ENCODE data around the gene ARSD.
"Not testable (repeated sequence)": the region's sequence is repeated elsewhere in the genome, so short reads cannot be mapped to it uniquely, and the experiment has no call there.

ARSD gene

DNA sequence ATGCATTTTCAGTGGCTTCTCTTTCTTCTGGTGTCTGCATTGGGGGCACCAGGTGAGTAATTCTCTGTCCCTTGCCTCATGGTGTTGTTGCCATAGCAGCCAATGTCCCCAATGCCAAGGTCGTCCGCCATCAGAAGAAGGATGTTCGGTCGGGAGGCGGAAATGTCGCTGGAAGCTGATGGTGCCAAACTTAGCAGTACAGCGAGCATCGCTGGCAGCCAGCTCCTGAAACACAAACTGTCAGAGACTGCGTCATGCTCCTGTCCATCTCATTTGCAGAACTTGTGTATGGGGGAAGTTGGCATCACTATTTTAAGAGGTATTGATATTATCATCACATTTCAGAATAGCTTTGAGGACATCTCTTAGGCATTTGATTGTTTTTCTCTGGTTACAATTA is 29.1 kb upstream of the ARSD start:
- H3K9me3 Mint-ChIP-seq: no peaks in the 10 kb centered on the region
- H3K27me3 Mint-ChIP-seq (ENCODE audit: low read depth): no peaks in the 10 kb centered on the region
- no peaks in the 10 kb centered on the region for H3K4me1 Mint-ChIP-seq (ENCODE audit: low read depth)
- H3K36me3 Mint-ChIP-seq (ENCODE audit: low read depth): no peaks in the 10 kb centered on the region
- no peak overlapping the region for H3K27ac Mint-ChIP-seq
- no peak overlapping the region for H3K4me3 Mint-ChIP-seq
- DNase-seq (ENCODE audit: low spot score): no peak

DNA sequence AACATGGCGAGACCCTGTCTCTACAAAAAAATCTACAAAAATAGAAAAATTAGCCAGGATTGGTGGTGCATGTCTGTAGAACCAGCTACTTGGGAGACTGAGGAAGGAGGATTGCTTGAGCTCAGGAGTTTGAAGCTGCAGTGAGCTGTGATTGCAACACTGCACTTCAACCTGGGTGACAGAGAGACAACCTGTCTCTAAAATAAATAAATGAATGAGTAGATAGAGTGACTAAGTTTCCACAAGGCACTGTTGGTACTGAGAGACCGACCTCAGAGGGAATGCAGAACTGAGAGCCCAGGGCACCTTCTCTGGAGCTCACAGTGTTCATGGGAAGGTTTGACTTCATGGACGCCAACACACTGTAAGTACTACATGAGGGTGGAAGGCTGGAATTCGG is 26.7 kb upstream of the ARSD start:
- H3K4me1 Mint-ChIP-seq (ENCODE audit: low read depth): no peaks in the 10 kb centered on the region
- H3K4me3 Mint-ChIP-seq: no peak overlapping the region
- no peaks in the 10 kb centered on the region for H3K27me3 Mint-ChIP-seq (ENCODE audit: low read depth)
- no peaks in the 10 kb centered on the region for H3K36me3 Mint-ChIP-seq (ENCODE audit: low read depth)
- no peak overlapping the region for H3K27ac Mint-ChIP-seq
- H3K9me3 Mint-ChIP-seq: no peaks in the 10 kb centered on the region
- DNase-seq (ENCODE audit: low spot score): no peak

DNA sequence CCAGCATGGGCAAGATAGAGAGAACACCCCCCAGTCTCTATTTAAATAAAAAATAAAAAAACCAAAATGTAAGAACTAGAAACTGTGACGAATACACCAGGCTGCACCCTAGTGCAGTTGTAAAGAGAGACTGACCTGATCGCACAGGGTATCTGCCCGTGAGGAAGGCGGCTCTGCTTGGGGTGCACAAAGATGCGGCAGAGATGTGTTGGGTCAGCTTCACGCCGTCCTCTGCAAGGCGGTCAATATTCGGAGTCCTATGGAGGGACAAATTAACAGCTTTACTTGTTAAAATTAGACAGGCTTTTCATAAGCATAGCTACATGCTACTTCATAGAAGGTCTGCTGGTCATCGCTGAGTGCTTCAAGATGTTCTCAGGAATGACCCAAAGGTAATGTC is 26.1 kb upstream of the ARSD start:
- Mint-ChIP-seq H3K36me3 (ENCODE audit: low read depth) (no peaks in the 10 kb centered on the region), H3K27me3 (ENCODE audit: low read depth) (no peaks in the 10 kb centered on the region), H3K27ac (no peak overlapping the region), H3K4me3 (no peak overlapping the region), H3K9me3 (no peaks in the 10 kb centered on the region), H3K4me1 (ENCODE audit: low read depth) (no peaks in the 10 kb centered on the region)
- no peak for DNase-seq (ENCODE audit: low spot score)

DNA sequence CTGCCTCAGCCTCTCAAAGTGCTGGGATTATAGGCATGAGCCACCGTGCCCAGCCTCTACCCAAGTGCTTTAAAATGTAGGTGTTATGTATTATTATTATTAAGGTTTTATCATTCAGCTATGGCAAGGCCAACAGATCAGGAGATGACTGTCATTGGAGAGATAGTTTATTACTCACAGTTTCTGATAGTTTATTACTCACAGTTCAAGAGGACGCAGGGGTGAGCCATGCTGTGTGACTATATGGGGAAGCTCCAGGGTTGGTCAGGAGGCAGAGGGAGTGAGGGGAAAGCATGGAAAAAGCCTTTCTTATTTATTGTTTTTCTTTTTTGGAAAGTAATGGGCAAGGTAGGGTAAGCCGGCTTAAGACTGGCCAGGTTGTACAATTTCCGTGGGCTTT is 25.4 kb upstream of the ARSD start:
- Mint-ChIP-seq H3K36me3 (ENCODE audit: low read depth) (no peaks in the 10 kb centered on the region), H3K9me3 (no peaks in the 10 kb centered on the region), H3K27ac (no peak overlapping the region), H3K27me3 (ENCODE audit: low read depth) (no peaks in the 10 kb centered on the region), H3K4me3 (no peak overlapping the region), H3K4me1 (ENCODE audit: low read depth) (no peaks in the 10 kb centered on the region)
- no peak for DNase-seq (ENCODE audit: low spot score)

DNA sequence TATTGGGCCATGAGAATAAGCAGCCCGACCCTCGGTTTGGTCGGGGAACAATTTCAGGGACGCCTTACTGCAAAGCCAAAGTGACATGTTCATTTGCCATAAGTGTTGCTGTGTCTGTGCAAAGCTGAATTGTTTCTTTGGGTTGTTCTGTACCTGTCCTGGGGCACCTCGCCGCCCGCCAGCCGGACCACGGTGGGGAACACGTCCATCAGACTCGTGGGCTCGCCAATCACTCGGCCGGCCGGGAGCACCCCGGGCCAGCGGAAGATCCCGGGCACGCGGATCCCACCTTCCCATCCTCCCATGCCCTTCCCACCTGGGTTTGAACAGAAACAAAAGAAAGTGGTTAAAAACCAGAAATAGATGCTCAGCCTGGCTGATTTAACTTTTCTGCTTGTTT is 8.8 kb upstream of the ARSD start:
- H3K36me3 Mint-ChIP-seq (ENCODE audit: low read depth): not testable (repeated sequence)

DNA sequence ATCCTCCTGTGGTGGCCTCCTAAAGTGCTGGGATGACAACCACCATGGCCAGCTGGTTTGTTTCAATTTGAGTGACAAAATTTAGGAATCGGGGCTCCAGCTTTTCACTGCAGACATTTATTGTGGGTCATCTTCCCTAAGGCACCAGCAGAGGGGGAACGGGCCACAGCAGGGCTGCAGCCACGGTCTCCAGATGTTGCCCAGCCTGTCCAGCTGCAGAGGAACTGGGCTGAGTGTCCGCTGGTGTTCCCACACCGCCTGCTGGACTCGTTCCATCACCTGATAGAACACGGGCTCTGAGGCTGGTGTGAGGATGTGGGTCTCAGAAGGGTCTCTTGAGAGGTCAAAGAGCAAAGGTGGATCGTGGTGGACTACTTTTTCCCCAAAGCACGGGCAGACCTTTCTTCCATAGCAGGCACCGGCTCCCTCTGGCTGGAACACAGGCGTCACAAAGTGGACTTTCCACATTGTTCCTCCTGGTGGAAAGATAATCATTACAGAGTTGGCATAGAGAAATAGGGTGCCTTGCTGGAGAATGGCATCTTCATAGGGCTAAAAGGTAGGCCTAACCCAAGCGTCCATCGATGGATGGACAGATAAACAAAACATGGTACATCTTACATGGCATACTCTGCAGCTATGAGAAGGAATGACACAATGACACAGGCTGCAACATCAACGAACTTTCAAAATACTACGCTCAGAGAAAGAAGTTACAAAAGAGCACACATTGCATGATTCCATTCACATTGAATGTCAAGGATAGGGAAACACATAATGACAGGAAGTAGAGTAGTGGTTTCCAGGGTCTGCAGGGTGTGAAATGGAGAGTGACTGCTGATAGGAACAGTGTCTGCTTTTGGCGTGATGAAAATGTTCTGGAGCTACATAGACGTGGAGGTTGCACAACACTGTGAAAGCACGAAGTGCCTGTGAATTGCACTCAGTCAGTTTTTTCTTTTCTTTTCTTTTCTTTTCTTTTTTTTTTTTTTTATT is 5.9 kb upstream of the ARSD start:
- Mint-ChIP-seq H3K27me3 (ENCODE audit: low read depth) (peaks cover 5% of the 10 kb centered on the region), H3K27ac (no peak overlapping the region), H3K9me3 (peaks cover 3% of the 10 kb centered on the region), H3K4me1 (ENCODE audit: low read depth) (peaks cover 4% of the 10 kb centered on the region), H3K36me3 (ENCODE audit: low read depth) (no peaks in the 10 kb centered on the region), H3K4me3 (no peak overlapping the region)
- DNase-seq (ENCODE audit: low spot score): no peak

More for the DNA sequence above, 8.8 kb upstream of the ARSD start:
- H3K9me3 Mint-ChIP-seq; H3K27ac Mint-ChIP-seq; H3K4me3 Mint-ChIP-seq; H3K27me3 Mint-ChIP-seq (ENCODE audit: low read depth); DNase-seq (ENCODE audit: low spot score); H3K4me1 Mint-ChIP-seq (ENCODE audit: low read depth): not testable (repeated sequence)

DNA sequence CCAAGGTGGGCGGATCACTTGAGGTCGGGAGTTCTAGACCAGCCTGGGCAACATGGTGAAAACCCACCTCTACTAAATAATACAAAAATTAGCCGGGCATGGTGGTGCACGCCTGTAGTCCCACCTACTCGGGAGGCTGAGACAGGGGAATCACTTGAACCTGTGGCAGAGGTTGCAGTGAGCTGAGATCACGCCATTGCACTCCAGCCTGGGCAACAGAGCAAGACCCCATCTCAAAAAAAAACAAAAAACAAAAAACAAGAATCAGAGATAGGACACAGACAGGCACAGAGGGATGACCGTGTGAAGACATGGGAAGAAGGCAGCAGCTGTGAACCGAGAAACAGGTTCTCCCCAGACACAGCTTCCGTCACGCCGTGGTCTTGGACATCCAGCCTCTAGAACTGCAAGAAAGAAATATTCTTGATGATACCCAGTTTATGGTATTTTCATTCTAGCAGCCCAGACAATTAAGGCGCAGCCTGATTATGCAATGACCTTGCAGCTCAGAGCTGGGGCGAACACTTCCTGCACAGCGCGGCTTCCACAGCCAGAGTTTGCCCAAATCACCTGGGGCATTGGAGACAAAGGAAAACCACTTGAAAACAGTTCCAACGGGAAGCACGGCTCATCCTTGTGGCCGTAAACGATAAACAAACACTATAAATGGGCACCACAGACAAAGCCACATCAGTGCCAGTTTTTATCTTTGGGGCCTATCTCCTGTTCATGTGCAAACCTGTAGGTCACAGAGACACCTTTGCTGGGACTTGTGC is 4.2 kb upstream of the ARSD start:
- Mint-ChIP-seq H3K27ac (no peak overlapping the region), H3K4me1 (ENCODE audit: low read depth) (peaks cover 4% of the 10 kb centered on the region), H3K36me3 (ENCODE audit: low read depth) (no peaks in the 10 kb centered on the region), H3K27me3 (ENCODE audit: low read depth) (peaks cover 5% of the 10 kb centered on the region), H3K9me3 (peaks cover 3% of the 10 kb centered on the region), H3K4me3 (no peak overlapping the region)
- DNase-seq (ENCODE audit: low spot score): no peak

DNA sequence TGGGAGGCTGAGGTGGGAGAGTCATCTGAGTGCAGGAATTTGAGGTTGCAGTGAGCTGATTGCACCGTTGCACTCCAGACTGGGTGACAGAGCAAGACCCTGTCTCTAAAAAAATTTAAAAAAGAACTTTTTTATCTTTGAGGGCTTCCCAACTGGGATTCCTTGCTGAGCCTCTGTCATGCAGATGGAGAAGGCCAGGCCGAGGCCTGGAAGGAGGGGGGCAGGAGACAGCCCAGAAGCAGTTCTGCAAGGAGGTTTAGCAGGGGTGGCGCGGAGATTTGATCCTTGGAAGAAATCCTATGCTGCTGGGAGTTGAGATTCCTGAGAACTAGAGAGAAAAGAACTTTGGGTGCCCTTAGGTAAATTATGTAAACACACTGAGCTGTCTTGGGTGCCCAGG is 2.5 kb upstream of the ARSD start:
- Mint-ChIP-seq H3K27ac (no peak overlapping the region), H3K4me3 (no peak overlapping the region), H3K27me3 (ENCODE audit: low read depth) (peaks cover 5% of the 10 kb centered on the region), H3K4me1 (ENCODE audit: low read depth) (peaks cover 4% of the 10 kb centered on the region), H3K9me3 (peaks cover 3% of the 10 kb centered on the region), H3K36me3 (ENCODE audit: low read depth) (no peaks in the 10 kb centered on the region)
- no peak for DNase-seq (ENCODE audit: low spot score)

DNA sequence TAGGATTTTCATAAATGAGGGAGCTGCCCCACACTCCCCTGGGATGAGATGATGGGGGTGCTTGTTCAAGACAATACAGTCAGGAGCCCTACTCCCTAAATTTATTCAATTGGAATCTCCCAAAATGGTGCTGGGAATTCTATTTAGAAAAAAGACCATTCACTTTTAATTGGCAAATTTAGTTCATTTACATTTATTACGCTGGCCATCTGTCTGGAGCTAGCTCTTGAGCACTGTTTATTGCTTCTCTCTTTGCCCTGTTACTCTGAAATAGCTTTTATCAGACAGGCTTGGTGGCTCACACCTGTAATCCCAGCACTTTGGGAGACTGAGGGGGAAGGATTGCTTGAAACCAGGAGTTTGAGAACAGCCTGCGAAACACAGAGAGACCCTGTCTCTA is 2.0 kb upstream of the ARSD start:
- peaks cover 5% of the 10 kb centered on the region for H3K27me3 Mint-ChIP-seq (ENCODE audit: low read depth)
- no peak overlapping the region for H3K27ac Mint-ChIP-seq
- no peak overlapping the region for H3K4me3 Mint-ChIP-seq

DNA sequence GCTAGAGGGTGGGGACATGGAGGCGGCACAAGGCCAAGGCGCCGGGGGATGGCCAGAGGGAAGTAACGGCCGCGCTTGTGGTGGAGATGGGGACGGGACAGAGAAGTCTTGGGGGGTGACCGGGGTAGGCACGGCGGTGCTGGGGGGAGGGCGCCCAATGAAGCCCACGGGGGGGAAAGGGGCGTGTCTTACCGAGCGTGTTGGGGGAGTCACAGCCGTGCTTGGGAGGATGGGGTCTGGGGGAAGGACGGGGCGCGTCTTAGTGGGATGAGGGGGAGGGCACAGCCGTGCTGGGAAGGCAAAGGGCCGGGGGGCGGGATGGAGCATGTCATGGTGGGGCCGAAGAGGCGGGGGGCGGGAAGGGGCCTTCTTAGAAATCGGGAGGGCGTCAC is 952 bp downstream of the ARSD start:
- Mint-ChIP-seq H3K36me3 (ENCODE audit: low read depth) (no peaks in the 10 kb centered on the region), H3K4me3 (peak overlapping the region; percentile 75), H3K27me3 (ENCODE audit: low read depth) (peaks cover 5% of the 10 kb centered on the region), H3K27ac (no peak overlapping the region), H3K9me3 (peaks cover 3% of the 10 kb centered on the region), H3K4me1 (ENCODE audit: low read depth) (peaks cover 4% of the 10 kb centered on the region)
- no peak for DNase-seq (ENCODE audit: low spot score)

More for the DNA sequence above, 2.0 kb upstream of the ARSD start:
- H3K4me1 Mint-ChIP-seq (ENCODE audit: low read depth): peaks cover 4% of the 10 kb centered on the region
- DNase-seq (ENCODE audit: low spot score): no peak
- peaks cover 3% of the 10 kb centered on the region for H3K9me3 Mint-ChIP-seq
- H3K36me3 Mint-ChIP-seq (ENCODE audit: low read depth): no peaks in the 10 kb centered on the region

DNA sequence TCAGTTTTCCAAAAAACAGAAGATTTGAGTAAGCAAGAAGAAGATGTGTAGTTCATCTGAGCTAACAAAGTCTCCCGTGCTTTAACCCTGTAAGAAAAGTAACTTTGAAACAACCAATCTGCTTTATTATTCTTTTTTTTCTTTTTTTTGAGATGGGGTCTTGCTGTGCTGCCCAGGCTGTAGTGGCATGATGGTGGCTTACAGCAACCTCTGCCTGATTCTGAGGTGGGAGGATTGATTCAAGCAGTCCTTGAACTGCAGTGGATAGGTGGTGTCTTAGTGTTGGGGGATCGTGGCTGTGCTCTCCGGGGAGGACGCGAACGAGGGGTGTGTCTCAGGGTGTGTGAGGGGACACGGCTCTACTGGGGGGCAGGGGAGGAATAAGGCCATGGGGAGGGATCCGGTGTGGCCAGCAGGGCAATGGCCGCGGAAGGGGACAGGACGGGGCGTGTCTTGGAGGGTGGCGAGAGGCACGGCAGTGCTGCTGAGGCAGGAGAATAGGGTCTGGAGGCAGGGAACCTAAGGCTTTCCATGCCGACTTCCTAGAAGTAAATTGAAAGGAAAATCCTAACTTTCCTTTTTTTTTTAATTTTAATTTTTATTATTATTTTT is 2.4 kb downstream of the ARSD start:
- Mint-ChIP-seq H3K27me3 (ENCODE audit: low read depth) (peaks cover 5% of the 10 kb centered on the region), H3K9me3 (peaks cover 3% of the 10 kb centered on the region), H3K36me3 (ENCODE audit: low read depth) (no peaks in the 10 kb centered on the region), H3K4me3 (peak overlapping the region; percentile 39), H3K4me1 (ENCODE audit: low read depth) (peaks cover 4% of the 10 kb centered on the region), H3K27ac (no peak overlapping the region)
- DNase-seq (ENCODE audit: low spot score): no peak

DNA sequence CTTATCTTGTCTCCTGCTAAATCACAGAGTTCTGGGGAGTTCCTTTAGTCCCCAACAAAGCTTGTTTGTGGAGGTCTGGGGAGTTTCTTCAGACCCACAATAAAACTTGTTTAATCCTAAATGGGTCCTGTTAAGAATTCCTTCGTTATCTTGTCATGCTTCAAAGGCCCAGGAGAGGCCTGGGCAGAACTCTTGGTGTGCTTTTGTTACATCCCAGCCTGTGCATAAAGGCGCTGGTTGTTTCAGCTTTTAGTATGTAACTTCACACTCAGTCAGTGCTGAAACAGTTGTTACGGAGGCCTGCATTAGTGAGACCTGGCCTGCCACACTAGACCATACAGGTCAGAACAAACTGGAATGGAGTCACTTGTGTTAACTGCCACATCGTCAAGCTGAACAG is 2.9 kb downstream of the ARSD start:
- not testable (repeated sequence) for H3K4me3 Mint-ChIP-seq; H3K4me1 Mint-ChIP-seq (ENCODE audit: low read depth); DNase-seq (ENCODE audit: low spot score); H3K27ac Mint-ChIP-seq; H3K27me3 Mint-ChIP-seq (ENCODE audit: low read depth); H3K9me3 Mint-ChIP-seq; H3K36me3 Mint-ChIP-seq (ENCODE audit: low read depth)

DNA sequence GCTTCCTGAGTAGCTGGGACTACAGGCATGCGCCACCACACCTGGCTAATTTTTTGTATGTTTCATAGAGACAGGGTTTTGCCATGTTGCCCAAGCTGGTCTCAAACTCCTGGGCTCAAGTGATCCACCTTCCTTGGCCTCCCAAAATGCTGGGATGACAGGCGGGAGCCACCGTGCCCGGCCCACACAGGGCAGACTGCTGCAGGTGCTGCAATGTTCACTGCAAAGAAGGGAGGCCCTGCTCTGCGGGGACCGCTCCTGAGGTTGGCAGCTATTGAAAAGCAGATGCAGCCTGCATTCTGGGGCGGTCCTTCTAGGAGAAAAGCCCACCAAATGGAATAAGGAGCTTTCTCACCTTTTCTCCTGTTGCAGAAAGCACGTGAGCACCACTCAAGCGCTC is 5.0 kb downstream of the ARSD start:
- no peaks in the 10 kb centered on the region for H3K9me3 Mint-ChIP-seq
- H3K27me3 Mint-ChIP-seq (ENCODE audit: low read depth): no peaks in the 10 kb centered on the region
- H3K4me3 Mint-ChIP-seq: no peak overlapping the region

DNA sequence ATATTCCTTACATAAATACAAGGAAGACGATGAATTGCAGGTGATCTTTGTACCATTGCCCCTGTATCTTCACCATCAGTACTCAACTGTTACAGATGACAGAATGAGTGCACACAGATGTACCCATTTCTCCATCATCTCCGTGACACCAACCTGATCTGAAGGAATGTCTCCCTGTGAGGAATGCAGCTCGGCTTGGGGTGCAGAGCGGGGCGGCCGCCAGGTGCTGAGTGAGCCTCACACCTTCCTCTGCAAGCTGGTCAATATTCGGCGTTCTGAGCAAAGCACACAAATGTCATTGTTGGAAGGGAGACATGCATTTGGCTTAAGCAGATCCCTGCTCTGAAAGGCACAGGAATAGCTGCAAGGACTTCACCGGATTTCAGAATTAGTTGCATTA is 7.4 kb downstream of the ARSD start:
- H3K4me3 Mint-ChIP-seq: no peak overlapping the region

More for the DNA sequence above, 5.0 kb downstream of the ARSD start:
- Mint-ChIP-seq H3K4me1 (ENCODE audit: low read depth) (no peaks in the 10 kb centered on the region), H3K36me3 (ENCODE audit: low read depth) (no peaks in the 10 kb centered on the region), H3K27ac (no peak overlapping the region)
- DNase-seq (ENCODE audit: low spot score): no peak

More for the DNA sequence above, 7.4 kb downstream of the ARSD start:
- no peaks in the 10 kb centered on the region for H3K36me3 Mint-ChIP-seq (ENCODE audit: low read depth)
- no peak overlapping the region for H3K27ac Mint-ChIP-seq
- H3K9me3 Mint-ChIP-seq: no peaks in the 10 kb centered on the region
- no peak for DNase-seq (ENCODE audit: low spot score)
- H3K4me1 Mint-ChIP-seq (ENCODE audit: low read depth): no peaks in the 10 kb centered on the region
- no peaks in the 10 kb centered on the region for H3K27me3 Mint-ChIP-seq (ENCODE audit: low read depth)
